Ishikawa (cell line): ENCODE results near the gene SIGLECL1.

ENCODE experiments used
- CEBPB ChIP-seq: IDR thresholded peaks from 2 replicates; pipeline ENCODE4 v1.6.1; 2012
- CREB1 ChIP-seq: IDR thresholded peaks from 2 replicates; pipeline ENCODE4 v1.6.1; 2012; ENCODE audit warnings: low read depth
- EGR1 ChIP-seq: IDR thresholded peaks from 2 replicates; pipeline ENCODE4 v1.6.1; 2012
- EP300 ChIP-seq: IDR thresholded peaks from 2 replicates; pipeline ENCODE4 v1.6.1; 2012; ENCODE audit warnings: borderline replicate concordance
- FOXM1 ChIP-seq: IDR thresholded peaks from 2 replicates; pipeline ENCODE4 v1.6.1; 2012; ENCODE audit warnings: low read depth, borderline replicate concordance
- MAX ChIP-seq: IDR thresholded peaks from 2 replicates; pipeline ENCODE4 v1.6.1; 2012
- NFIC ChIP-seq: IDR thresholded peaks from 2 replicates; pipeline ENCODE4 v1.6.1; 2012
- RAD21 ChIP-seq: IDR thresholded peaks from 2 replicates; pipeline ENCODE4 v1.6.1; 2012; ENCODE audit warnings: low read depth
- REST ChIP-seq: IDR thresholded peaks from 2 replicates; pipeline ENCODE4 v1.6.1; 2012; ENCODE audit warnings: low read depth, mild to moderate bottlenecking
- TAF1 ChIP-seq: IDR thresholded peaks from 2 replicates; pipeline ENCODE4 v1.6.1; 2012; ENCODE audit warnings: low read depth, mild to moderate bottlenecking
- TCF12 ChIP-seq: IDR thresholded peaks from 2 replicates; pipeline ENCODE4 v1.6.1; 2012; ENCODE audit warnings: low read depth
- TEAD4 ChIP-seq: IDR thresholded peaks from 2 replicates; pipeline ENCODE4 v1.6.1; 2012
- USF1 ChIP-seq: IDR thresholded peaks from 2 replicates; pipeline ENCODE4 v1.6.1; 2012
- YY1 ChIP-seq: IDR thresholded peaks from 2 replicates; pipeline ENCODE4 v1.6.1; 2012; ENCODE audit warnings: low read depth
- ZBTB7A ChIP-seq: IDR thresholded peaks from 2 replicates; pipeline ENCODE4 v1.6.1; 2012; ENCODE audit warnings: low read depth

The SIGLECL1 gene

GRCh38 chr19:51292971-51293370 is 42.1 kb downstream of the SIGLECL1 start:
- TF ChIP-seq RAD21 (no peak), NFIC (no peak), ZBTB7A (no peak), TAF1 (no peak), YY1 (no peak), USF1 (no peak), EGR1 (no peak), REST (no peak), EP300 (no peak), MAX (no peak), TEAD4 (no peak), CREB1 (no peak), TCF12 (no peak), FOXM1 (no peak), CEBPB (no peak)

GRCh38 chr19:51293571-51294210 is 42.8 kb downstream of the SIGLECL1 start:
- TF ChIP-seq TEAD4 (no peak), EGR1 (no peak), YY1 (no peak), TAF1 (no peak), RAD21 (no peak), EP300 (no peak), NFIC (no peak), CREB1 (no peak), MAX (no peak), USF1 (no peak), TCF12 (no peak), ZBTB7A (no peak), FOXM1 (no peak)

GRCh38 chr19:51294211-51294976 is 43.5 kb downstream of the SIGLECL1 start:
- TF ChIP-seq YY1: no peak
- no peak for TF ChIP-seq MAX
- no peak for TF ChIP-seq TEAD4
- no peak for TF ChIP-seq TCF12
- TF ChIP-seq EGR1: no peak
- no peak for TF ChIP-seq CEBPB
- TF ChIP-seq RAD21: no peak
- TF ChIP-seq USF1: no peak
- TF ChIP-seq REST: no peak
- TF ChIP-seq FOXM1: no peak
- no peak for TF ChIP-seq ZBTB7A
- no peak for TF ChIP-seq EP300
- no peak for TF ChIP-seq NFIC
- TF ChIP-seq CREB1: no peak
- TF ChIP-seq TAF1: no peak

GRCh38 chr19:51294977-51295375 is 44.1 kb downstream of the SIGLECL1 start:
- TF ChIP-seq RAD21: no peak
- no peak for TF ChIP-seq NFIC
- TF ChIP-seq CEBPB: no peak
- TF ChIP-seq MAX: no peak
- TF ChIP-seq EP300: no peak
- no peak for TF ChIP-seq ZBTB7A
- no peak for TF ChIP-seq USF1
- TF ChIP-seq TEAD4: no peak
- TF ChIP-seq TCF12: no peak
- TF ChIP-seq CREB1: no peak
- TF ChIP-seq REST: no peak
- TF ChIP-seq EGR1: no peak
- no peak for TF ChIP-seq YY1
- TF ChIP-seq TAF1: no peak
